ENCODE results near the gene HOXB8. TPM values are rescaled to one million over a fixed set of nuclear protein-coding genes. Genes with fewer than 3 reads are reported as not detected.

The HOXB8 gene
- total RNA-seq, 1 experiment from 2014 or later, result 0.70 TPM

DNA sequence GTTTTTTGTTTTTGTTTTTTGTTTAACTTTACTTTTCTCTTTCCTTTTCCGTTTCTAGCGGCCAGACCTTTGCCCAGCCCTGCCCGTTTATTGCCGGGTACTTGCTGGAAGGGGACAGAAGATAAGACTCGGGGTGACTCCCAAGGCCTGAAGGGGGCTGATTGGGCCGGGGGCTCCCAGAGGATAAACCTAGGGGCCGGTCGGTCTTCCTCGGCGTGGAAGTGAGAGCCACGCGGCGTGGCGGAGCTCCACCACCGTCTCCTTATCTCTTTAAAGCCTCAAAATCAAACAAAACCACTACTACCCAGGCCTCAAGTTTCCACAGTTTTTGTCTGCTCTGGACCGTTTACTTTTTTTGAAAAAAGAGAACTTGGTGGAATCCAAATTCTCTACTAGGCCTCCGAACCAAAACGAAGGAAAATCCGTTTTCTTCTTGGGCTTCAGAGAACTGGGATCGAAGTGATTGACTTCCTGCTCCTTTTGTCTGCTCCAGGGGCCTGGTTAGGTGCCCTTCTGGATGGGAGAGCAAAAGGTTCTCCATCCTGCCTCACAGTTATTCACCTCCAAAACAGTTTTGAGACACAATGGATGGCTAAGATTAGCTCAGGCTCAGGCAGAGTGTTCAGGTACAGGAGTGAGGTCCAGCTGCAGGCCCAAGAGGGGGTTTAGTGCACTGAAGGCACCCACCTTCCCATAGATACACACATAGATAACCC, 19.6 kb upstream of the HOXB8 start:
- no TSS peak for BruUV-seq (replicated peaks)
- H3K27me3 ChIP-seq (ENCODE audit: insufficient read depth, low read depth), result peaks cover 65% of the 10 kb centered on the region
- TF ChIP-seq CTCF (conservative IDR thresholded peaks at IDR 0.05) (no peak), EZH2 (IDR thresholded peaks at IDR 0.05; ENCODE audit: low read depth) (no peak)
- H3K9me2 ChIP-seq (ENCODE audit: insufficient read depth), result no peaks in the 10 kb centered on the region
- no peaks in the 10 kb centered on the region for H3K36me3 ChIP-seq (ENCODE audit: low read depth)
- no peaks in the 10 kb centered on the region for H3K4me1 ChIP-seq (replicated peaks; ENCODE audit: insufficient read depth)
- no peaks in the 10 kb centered on the region for H3K79me2 ChIP-seq (ENCODE audit: low read depth)
- H4K20me1 ChIP-seq (ENCODE audit: insufficient read depth), result no peaks in the 10 kb centered on the region
- H3F3A ChIP-seq (ENCODE audit: insufficient read depth, low read depth), result 0 out of 2 replicates have a peak, but pooled peaks cover 2% of the 10 kb centered on the region
- no peak overlapping the region for H3K4me2 ChIP-seq
- ChIA-PET CTCF (interaction anchor here (0.5 kb wide), 1 partner anchor 363 kb away, joined by 3 read pairs; no protein-coding TSS in a partner anchor), POLR2A (ENCODE audit: unreplicated experiment) (no interaction called here)
- no peaks in the 10 kb centered on the region for H3K9me3 ChIP-seq (ENCODE audit: insufficient read depth, low read depth)
- H2AFZ ChIP-seq, result no peak overlapping the region
- intact Hi-C loops (cut with micrococcal nuclease; ENCODE audit: unreplicated experiment), result no loop called here
- DNase-seq, result no peak
- no peak overlapping the region for H3K27ac ChIP-seq
- no peak overlapping the region for H3K4me3 ChIP-seq

GRCh38 chr17:48633266-48633677, 18.2 kb upstream of the HOXB8 start:
- no peaks in the 10 kb centered on the region for H3K4me1 ChIP-seq (replicated peaks; ENCODE audit: insufficient read depth)
- CTCF ChIA-PET, result no interaction called here
- no peak for DNase-seq
- H3K4me3 ChIP-seq, result no peak overlapping the region
- TF ChIP-seq CTCF (conservative IDR thresholded peaks at IDR 0.05), result no peak
- no peak for TF ChIP-seq EZH2 (IDR thresholded peaks at IDR 0.05; ENCODE audit: low read depth)
- H3K4me2 ChIP-seq, result no peak overlapping the region
- H3K9me3 ChIP-seq (ENCODE audit: insufficient read depth, low read depth), result no peaks in the 10 kb centered on the region
- no TSS peak for BruUV-seq (replicated peaks)
- no peaks in the 10 kb centered on the region for H3K79me2 ChIP-seq (ENCODE audit: low read depth)
- intact Hi-C loops (cut with micrococcal nuclease; ENCODE audit: unreplicated experiment), result no loop called here
- H2AFZ ChIP-seq, result no peak overlapping the region
- peaks cover 66% of the 10 kb centered on the region for H3K27me3 ChIP-seq (ENCODE audit: insufficient read depth, low read depth)
- POLR2A ChIA-PET (ENCODE audit: unreplicated experiment), result no interaction called here
- no peaks in the 10 kb centered on the region for H4K20me1 ChIP-seq (ENCODE audit: insufficient read depth)
- no peaks in the 10 kb centered on the region for H3K36me3 ChIP-seq (ENCODE audit: low read depth)
- H3K9me2 ChIP-seq (ENCODE audit: insufficient read depth), result no peaks in the 10 kb centered on the region
- 0 out of 2 replicates have a peak, but pooled peaks cover 2% of the 10 kb centered on the region for H3F3A ChIP-seq (ENCODE audit: insufficient read depth, low read depth)
- no peak overlapping the region for H3K27ac ChIP-seq

DNA sequence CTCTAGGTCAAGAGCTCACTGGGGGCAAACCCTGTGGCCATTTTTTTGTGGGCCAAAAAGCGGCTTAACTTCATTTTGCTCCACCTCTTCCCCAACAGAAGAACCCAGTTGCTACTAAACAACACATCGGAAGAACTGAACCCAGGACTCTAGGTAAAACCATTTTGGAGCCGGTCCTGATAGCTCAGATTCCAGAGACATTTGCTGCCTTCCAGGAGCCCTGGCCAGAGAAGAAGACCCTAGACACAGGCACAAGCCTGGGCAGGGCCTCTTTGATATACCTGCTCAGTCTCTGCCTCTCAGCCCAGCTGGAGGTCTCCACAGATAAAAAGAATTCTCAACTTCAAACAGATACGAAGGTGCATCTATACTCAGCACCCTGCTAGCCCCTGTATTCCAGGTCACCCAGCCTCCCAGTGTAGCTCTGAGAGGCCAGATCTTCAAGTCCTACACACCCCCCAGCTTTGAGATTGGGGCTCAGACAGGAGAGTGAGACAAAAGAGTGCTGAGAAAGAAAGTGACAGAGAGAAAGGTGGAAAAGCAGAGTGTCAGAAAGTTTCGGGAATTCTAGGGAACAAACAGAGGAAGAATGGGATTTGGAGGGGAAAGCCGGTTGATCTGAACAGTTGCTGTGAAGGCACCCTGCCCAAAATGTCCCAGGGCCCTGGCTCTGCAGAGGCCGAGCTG, 17.6 kb upstream of the HOXB8 start:
- intact Hi-C loops (cut with micrococcal nuclease; ENCODE audit: unreplicated experiment), result no loop called here
- Histone ChIP-seq H3F3A (ENCODE audit: insufficient read depth, low read depth) (0 out of 2 replicates have a peak, but pooled peaks cover 2% of the 10 kb centered on the region), H3K9me3 (ENCODE audit: insufficient read depth, low read depth) (no peaks in the 10 kb centered on the region), H3K4me1 (replicated peaks; ENCODE audit: insufficient read depth) (no peaks in the 10 kb centered on the region), H2AFZ (no peak overlapping the region), H3K4me3 (no peak overlapping the region), H3K79me2 (ENCODE audit: low read depth) (no peaks in the 10 kb centered on the region), H3K4me2 (no peak overlapping the region), H3K36me3 (ENCODE audit: low read depth) (no peaks in the 10 kb centered on the region), H4K20me1 (ENCODE audit: insufficient read depth) (no peaks in the 10 kb centered on the region), H3K27ac (no peak overlapping the region), H3K9me2 (ENCODE audit: insufficient read depth) (no peaks in the 10 kb centered on the region), H3K27me3 (ENCODE audit: insufficient read depth, low read depth) (peaks cover 63% of the 10 kb centered on the region)
- CTCF ChIA-PET, result no interaction called here
- POLR2A ChIA-PET (ENCODE audit: unreplicated experiment), result no interaction called here
- no TSS peak for BruUV-seq (replicated peaks)
- no peak for DNase-seq
- TF ChIP-seq CTCF (conservative IDR thresholded peaks at IDR 0.05), result no peak
- no peak for TF ChIP-seq EZH2 (IDR thresholded peaks at IDR 0.05; ENCODE audit: low read depth)
